GM12874 (cell line): Measurements from ENCODE around the gene DISC1.

Experiments used
- CTCF ChIP-seq: IDR thresholded peaks from 2 replicates; pipeline ENCODE4 v1.5.1; 2011; ENCODE audit warnings: low read depth, mild to moderate bottlenecking, control low read depth, low read length, moderate library complexity; ENCODE audit not compliant: insufficient read depth

Gene DISC1

DNA sequence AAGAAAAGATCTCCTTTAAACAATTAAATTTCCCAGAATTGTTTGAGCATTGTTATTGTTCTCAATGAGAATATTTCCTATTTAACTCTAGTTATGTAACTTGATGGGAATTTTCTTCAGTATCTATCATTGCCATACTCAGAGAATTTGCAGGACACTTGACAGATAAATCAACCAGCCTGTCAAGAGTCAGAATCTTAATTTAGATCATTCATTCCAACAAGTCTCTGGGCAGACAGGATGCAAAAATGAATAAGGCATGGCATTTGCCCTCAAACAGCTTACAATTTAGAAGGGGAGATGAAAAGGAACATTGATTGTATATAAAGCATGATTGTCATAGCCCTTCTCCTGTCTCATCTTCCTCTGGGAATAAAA is 7.3 kb upstream of the DISC1 start:
- TF ChIP-seq CTCF, result no peak

GRCh38 chr1:231625975-231626534 is 535 bp upstream of the DISC1 start:
- no peak for TF ChIP-seq CTCF

- TF ChIP-seq CTCF, result no peak
These were observed 493 bp downstream of the DISC1 start for GRCh38 chr1:231626951-231627614.

DNA sequence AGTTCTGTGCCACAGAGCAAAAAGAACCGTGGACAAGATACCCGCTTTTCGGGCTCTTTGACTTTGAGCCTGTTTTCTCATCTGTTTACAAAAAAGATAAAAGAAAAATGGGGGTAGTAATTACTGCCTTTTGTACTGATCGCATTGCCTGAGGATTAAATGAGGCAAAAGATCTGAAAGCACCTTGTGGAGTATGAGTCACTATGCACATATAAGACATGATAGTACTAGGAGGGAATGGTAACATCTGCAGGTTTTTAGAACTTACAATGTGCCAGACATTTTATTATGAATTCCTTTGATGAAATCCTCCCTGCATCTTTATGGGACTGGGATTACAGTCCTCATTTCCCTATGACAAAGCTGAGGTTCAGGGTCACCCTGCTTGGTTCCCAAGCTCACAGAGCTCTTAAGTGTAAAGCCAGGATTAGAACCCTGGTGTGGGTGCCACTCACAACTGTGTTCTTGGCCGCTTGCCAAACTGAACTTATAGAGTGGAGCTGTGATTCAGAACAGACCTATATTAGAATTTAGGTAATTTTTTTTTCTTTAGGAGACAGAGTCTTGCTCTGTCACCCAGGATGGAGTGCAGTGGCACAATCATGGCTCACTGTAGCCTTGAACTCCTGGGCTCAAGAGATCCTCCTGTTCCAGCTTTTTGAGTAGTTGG is 1.8 kb downstream of the DISC1 start:
- no peak for TF ChIP-seq CTCF

DNA sequence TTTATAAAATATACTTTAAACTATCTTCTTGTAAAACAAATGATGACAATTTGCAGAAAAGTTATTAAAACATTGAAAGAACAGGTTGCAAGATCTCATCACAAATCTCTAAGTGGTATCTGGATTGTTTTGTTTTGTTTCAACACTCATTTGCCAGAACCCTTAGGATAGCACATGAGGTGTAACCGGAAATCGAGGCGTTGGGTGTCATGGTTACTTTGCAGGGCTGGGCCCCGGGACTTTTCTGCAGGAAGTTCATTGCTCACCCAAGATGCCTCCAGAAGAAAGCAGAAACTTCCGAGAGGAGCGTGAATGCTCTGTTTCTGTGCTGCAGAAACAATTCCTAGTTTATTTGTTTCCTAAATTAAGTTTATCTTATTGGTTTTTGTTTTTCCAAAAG is 2.5 kb downstream of the DISC1 start:
- TF ChIP-seq CTCF, result no peak

- TF ChIP-seq CTCF, result no peak
These were observed 4.1 kb downstream of the DISC1 start for GRCh38 chr1:231630558-231631205.

- TF ChIP-seq CTCF, result no peak
These were observed 5.1 kb downstream of the DISC1 start for GRCh38 chr1:231631717-231632116.
